Measurements from ENCODE around the gene DNAJB14. TPM values are rescaled to one million over a fixed set of nuclear protein-coding genes. Genes with fewer than 3 reads are reported as not detected.
A peak's percentile ranks its signal among the peaks of the same experiment; 100 is the strongest.

DNAJB14 gene
- total and polyA plus RNA-seq, 2 experiments from 2014 or later: 25.1 to 52.6 TPM

DNA sequence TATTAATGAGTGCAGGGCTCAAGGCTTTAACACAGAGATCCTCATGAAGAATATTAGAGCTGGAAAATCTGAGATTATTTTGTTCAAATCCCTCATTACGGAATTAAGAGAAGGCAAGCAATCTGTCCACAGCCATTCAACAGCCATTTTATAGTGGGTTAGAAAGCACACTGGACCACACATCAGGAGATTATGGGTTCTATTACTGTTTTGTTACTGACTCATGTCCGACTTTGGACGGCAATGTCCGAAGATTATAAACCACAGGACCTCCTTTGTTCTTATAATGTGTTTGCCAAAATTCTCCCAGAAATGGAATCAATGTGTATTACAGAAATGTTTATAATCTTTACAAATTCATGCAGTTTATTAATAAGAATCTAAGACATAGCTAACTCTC, 60.3 kb downstream of the DNAJB14 start:
- H4K20me1 ChIP-seq (ENCODE audit: insufficient read depth, poor library complexity, severe bottlenecking): no peaks in the 10 kb centered on the region
- no peaks in the 10 kb centered on the region for H3K9me3 ChIP-seq (ENCODE audit: low read depth)
- H3K27me3 ChIP-seq: no peaks in the 10 kb centered on the region
- no peaks in the 10 kb centered on the region for H3K9me2 ChIP-seq (replicated peaks; ENCODE audit: insufficient read depth)
- no peak for DNase-seq (ENCODE audit: low spot score)
- H3K79me2 ChIP-seq: peaks cover 40% of the 10 kb centered on the region
- no peaks in the 10 kb centered on the region for H3K4me1 ChIP-seq (ENCODE audit: insufficient read depth)
- 86% methylated on average over 4 of the region's 4 CpGs for WGBS (ENCODE audit: low lambda C conversion rate, missing lambda C conversion rate)
- no peak overlapping the region for H2AFZ ChIP-seq
- no peaks in the 10 kb centered on the region for H3K36me3 ChIP-seq (replicated peaks; ENCODE audit: insufficient read depth, low read depth)
- H3K4me2 ChIP-seq: no peak overlapping the region
- no peak overlapping the region for H3K27ac ChIP-seq
- TF ChIP-seq EZH2 (IDR thresholded peaks at IDR 0.05; ENCODE audit: borderline replicate concordance): no peak
- TF ChIP-seq, protein P1, sequence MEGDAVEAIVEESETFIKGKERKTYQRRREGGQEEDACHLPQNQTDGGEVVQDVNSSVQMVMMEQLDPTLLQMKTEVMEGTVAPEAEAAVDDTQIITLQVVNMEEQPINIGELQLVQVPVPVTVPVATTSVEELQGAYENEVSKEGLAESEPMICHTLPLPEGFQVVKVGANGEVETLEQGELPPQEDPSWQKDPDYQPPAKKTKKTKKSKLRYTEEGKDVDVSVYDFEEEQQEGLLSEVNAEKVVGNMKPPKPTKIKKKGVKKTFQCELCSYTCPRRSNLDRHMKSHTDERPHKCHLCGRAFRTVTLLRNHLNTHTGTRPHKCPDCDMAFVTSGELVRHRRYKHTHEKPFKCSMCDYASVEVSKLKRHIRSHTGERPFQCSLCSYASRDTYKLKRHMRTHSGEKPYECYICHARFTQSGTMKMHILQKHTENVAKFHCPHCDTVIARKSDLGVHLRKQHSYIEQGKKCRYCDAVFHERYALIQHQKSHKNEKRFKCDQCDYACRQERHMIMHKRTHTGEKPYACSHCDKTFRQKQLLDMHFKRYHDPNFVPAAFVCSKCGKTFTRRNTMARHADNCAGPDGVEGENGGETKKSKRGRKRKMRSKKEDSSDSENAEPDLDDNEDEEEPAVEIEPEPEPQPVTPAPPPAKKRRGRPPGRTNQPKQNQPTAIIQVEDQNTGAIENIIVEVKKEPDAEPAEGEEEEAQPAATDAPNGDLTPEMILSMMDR (IDR thresholded peaks at IDR 0.05; ENCODE audit: poor library complexity): no peak
- H3K4me3 ChIP-seq: no peak overlapping the region

GRCh38 chr4:99885687-99886086, 60.7 kb downstream of the DNAJB14 start:
- H3K9me2 ChIP-seq (replicated peaks; ENCODE audit: insufficient read depth): no peaks in the 10 kb centered on the region
- H3K36me3 ChIP-seq (replicated peaks; ENCODE audit: insufficient read depth, low read depth): no peaks in the 10 kb centered on the region
- H3K4me2 ChIP-seq: no peak overlapping the region
- peaks cover 35% of the 10 kb centered on the region for H3K79me2 ChIP-seq
- no peaks in the 10 kb centered on the region for H3K4me1 ChIP-seq (ENCODE audit: insufficient read depth)
- no peaks in the 10 kb centered on the region for H3K9me3 ChIP-seq (ENCODE audit: low read depth)
- DNase-seq (ENCODE audit: low spot score): no peak
- no peak overlapping the region for H3K4me3 ChIP-seq
- no peak for TF ChIP-seq EZH2 (IDR thresholded peaks at IDR 0.05; ENCODE audit: borderline replicate concordance)
- no peak for TF ChIP-seq EZH2phosphoT487 (IDR thresholded peaks at IDR 0.05; ENCODE audit: low read depth, severe bottlenecking, unreplicated experiment)
- TF ChIP-seq, protein P1 (IDR thresholded peaks at IDR 0.05; ENCODE audit: poor library complexity): no peak
- H3K27me3 ChIP-seq: no peaks in the 10 kb centered on the region
- no peak overlapping the region for H2AFZ ChIP-seq
- H3K27ac ChIP-seq: no peak overlapping the region
- no peaks in the 10 kb centered on the region for H4K20me1 ChIP-seq (ENCODE audit: insufficient read depth, poor library complexity, severe bottlenecking)

DNA sequence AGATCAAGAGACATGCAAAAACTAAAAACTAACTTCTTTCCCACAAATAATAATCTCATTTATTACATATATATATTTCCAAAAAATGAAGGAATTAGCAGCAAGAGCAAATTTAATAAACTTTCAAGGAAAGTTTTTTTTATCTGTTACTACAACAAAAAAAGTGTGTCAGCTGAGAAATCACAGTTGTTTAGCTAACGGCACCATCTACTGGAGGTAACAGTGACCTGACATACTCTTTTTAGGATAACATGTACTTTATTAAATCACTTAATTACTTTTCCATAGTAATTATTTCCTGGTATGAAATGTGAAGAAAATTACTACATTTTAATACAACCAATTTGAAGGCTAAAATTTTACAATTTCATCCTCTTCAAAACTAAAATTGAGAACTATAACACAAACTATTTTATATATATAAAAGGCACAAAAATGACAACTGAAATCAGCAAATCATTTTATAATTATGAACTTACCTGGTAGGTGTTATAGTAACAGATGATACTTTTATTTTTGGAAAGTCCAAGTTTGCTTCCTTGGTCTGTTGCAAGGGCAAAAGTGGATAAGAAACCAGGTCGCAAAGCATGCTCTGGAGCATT, 61.3 kb downstream of the DNAJB14 start:
- 78% methylated on average over 2 of the region's 2 CpGs for WGBS (ENCODE audit: low lambda C conversion rate, missing lambda C conversion rate)
- H3K9me3 ChIP-seq (ENCODE audit: low read depth): no peaks in the 10 kb centered on the region
- H3K4me1 ChIP-seq (ENCODE audit: insufficient read depth): no peaks in the 10 kb centered on the region
- TF ChIP-seq, protein P1 (IDR thresholded peaks at IDR 0.05; ENCODE audit: poor library complexity): peak; percentile 65
- no peak for TF ChIP-seq EZH2 (IDR thresholded peaks at IDR 0.05; ENCODE audit: borderline replicate concordance)
- no peak for TF ChIP-seq EZH2phosphoT487 (IDR thresholded peaks at IDR 0.05; ENCODE audit: low read depth, severe bottlenecking, unreplicated experiment)
- no peak overlapping the region for H3K27ac ChIP-seq
- DNase-seq (ENCODE audit: low spot score): peak; percentile 56
- H3K36me3 ChIP-seq (replicated peaks; ENCODE audit: insufficient read depth, low read depth): no peaks in the 10 kb centered on the region
- no peak overlapping the region for H2AFZ ChIP-seq
- no peaks in the 10 kb centered on the region for H4K20me1 ChIP-seq (ENCODE audit: insufficient read depth, poor library complexity, severe bottlenecking)
- H3K9me2 ChIP-seq (replicated peaks; ENCODE audit: insufficient read depth): no peaks in the 10 kb centered on the region
- no peak overlapping the region for H3K4me3 ChIP-seq
- H3K4me2 ChIP-seq: no peak overlapping the region
- no peaks in the 10 kb centered on the region for H3K27me3 ChIP-seq
- peaks cover 30% of the 10 kb centered on the region for H3K79me2 ChIP-seq

DNA sequence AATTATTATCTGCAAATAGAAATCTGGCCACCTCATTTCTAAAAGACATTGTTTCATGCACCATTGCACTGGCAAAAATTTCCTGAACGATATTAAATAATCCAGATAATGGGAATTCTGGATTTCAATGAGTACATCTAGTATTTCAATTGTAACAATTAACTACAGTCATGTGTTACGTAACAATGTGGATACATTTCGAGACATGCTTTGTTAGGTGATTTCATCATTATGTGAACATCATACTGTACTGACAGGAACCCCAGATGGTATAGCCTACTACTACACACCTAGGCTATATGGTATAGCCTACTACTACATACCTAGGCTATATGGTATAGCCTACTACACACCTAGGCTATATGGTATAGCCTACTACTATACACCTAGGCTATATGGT, 67.0 kb downstream of the DNAJB14 start:
- no peaks in the 10 kb centered on the region for H3K36me3 ChIP-seq (replicated peaks; ENCODE audit: insufficient read depth, low read depth)
- no peaks in the 10 kb centered on the region for H3K9me2 ChIP-seq (replicated peaks; ENCODE audit: insufficient read depth)
- H3K9me3 ChIP-seq (ENCODE audit: low read depth): no peaks in the 10 kb centered on the region
- DNase-seq (ENCODE audit: low spot score): no peak
- H3K79me2 ChIP-seq: no peaks in the 10 kb centered on the region
- TF ChIP-seq EZH2 (IDR thresholded peaks at IDR 0.05; ENCODE audit: borderline replicate concordance) (no peak), EZH2phosphoT487 (IDR thresholded peaks at IDR 0.05; ENCODE audit: low read depth, severe bottlenecking, unreplicated experiment) (no peak)
- TF ChIP-seq, protein P1 (IDR thresholded peaks at IDR 0.05; ENCODE audit: poor library complexity): no peak
- H3K27me3 ChIP-seq: no peaks in the 10 kb centered on the region
- no peak overlapping the region for H2AFZ ChIP-seq
- no peak overlapping the region for H3K4me2 ChIP-seq
- 94% methylated on average over 3 of the region's 3 CpGs for WGBS (ENCODE audit: low lambda C conversion rate, missing lambda C conversion rate)
- no peaks in the 10 kb centered on the region for H4K20me1 ChIP-seq (ENCODE audit: insufficient read depth, poor library complexity, severe bottlenecking)
- no peak overlapping the region for H3K4me3 ChIP-seq
- no peak overlapping the region for H3K27ac ChIP-seq
- peaks cover 6% of the 10 kb centered on the region for H3K4me1 ChIP-seq (ENCODE audit: insufficient read depth)

Data from hepatocyte (in vitro differentiated cells).